Epithelial cell of esophagus (primary cell): ENCODE results near the gene SYMPK.

Experiments
- DNase-seq: peaks from one replicate; pipeline ENCODE4 v3.0.0; 2010; ENCODE audit warnings: low read depth
- H3K4me3 ChIP-seq: 2 replicates; pipeline ENCODE4 v1.5.1; 2011; ENCODE audit warnings: mild to moderate bottlenecking, low read length, control low read depth
- TF ChIP-seq, protein P1 (sequence below): IDR thresholded peaks from 2 replicates; pipeline ENCODE4 v1.5.1; 2011; ENCODE audit warnings: low read depth, mild to moderate bottlenecking, low read length, control low read depth, inconsistent platforms; ENCODE audit not compliant: insufficient read depth; ENCODE audit errors: missing control alignments

Gene SYMPK

DNA sequence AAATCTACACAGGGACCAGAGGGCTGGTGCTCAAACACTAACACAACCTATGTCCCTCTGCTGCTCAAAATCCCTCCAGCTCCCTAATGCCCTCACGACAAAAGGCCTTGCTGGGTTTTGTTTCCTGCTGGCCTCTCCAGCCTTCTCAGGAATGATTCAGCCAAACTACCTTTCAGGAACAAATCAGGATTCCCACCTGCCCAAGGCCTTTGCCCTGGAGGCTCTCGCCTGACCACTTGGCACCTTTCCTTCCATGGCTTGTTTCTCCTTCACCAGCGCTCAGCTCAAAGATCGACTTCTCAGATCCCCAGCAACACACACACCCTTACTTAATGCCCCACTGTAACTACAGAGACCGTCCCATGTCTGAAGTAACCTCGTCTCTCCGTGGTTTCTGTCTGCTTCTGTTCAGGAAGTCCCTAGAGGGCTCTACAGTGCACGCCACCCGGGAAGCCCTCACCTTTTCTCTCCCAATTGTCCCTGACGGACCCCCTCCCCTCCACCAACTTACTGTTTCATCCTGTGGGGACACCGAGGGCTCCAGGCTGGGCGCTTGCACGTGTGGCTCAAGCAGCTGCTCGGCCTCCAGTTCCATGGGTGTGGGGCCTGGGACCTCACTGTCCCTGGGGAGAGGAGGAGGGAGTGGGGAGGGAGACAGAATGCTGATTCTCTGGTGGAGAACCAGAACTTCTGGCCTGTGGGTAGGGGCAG lies 90.7 kb downstream of the SYMPK start:
- TF ChIP-seq, protein P1, sequence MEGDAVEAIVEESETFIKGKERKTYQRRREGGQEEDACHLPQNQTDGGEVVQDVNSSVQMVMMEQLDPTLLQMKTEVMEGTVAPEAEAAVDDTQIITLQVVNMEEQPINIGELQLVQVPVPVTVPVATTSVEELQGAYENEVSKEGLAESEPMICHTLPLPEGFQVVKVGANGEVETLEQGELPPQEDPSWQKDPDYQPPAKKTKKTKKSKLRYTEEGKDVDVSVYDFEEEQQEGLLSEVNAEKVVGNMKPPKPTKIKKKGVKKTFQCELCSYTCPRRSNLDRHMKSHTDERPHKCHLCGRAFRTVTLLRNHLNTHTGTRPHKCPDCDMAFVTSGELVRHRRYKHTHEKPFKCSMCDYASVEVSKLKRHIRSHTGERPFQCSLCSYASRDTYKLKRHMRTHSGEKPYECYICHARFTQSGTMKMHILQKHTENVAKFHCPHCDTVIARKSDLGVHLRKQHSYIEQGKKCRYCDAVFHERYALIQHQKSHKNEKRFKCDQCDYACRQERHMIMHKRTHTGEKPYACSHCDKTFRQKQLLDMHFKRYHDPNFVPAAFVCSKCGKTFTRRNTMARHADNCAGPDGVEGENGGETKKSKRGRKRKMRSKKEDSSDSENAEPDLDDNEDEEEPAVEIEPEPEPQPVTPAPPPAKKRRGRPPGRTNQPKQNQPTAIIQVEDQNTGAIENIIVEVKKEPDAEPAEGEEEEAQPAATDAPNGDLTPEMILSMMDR = no peak
- no peak overlapping the region for H3K4me3 ChIP-seq
- DNase-seq = no peak

DNA sequence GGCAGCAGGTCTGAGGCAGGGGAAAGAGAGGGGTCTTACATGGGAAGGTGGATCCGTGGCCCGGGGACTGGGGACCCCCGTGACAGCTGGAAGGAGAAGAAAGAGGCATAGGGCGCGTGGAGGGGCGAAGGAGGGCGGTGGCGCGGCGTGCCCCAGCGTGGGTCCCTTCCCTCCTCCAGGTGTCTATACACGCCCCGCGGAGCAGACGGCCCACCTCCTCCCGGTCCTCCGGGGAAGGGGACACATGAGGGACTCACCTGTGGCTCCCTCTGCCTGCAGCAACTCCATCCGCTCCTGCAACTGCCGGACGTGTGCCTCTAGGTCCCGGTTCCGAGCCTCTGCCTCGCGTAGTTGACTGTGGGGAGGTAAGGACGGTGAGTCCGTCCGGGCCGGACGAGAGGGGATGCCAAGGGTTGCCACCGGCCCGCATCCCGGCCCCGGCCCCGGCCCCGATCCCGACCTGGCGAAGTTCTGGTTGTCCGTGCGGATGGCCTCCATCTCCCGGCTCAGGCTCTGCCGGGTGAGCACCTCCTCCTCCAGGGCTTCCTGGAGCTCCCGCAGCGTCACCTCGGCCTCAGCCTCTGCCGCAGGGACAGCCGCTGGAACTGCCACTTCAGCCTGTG lies 91.5 kb downstream of the SYMPK start:
- peak overlapping the region; percentile 36 for H3K4me3 ChIP-seq
- DNase-seq = no peak
- TF ChIP-seq, protein P1 = no peak

DNA sequence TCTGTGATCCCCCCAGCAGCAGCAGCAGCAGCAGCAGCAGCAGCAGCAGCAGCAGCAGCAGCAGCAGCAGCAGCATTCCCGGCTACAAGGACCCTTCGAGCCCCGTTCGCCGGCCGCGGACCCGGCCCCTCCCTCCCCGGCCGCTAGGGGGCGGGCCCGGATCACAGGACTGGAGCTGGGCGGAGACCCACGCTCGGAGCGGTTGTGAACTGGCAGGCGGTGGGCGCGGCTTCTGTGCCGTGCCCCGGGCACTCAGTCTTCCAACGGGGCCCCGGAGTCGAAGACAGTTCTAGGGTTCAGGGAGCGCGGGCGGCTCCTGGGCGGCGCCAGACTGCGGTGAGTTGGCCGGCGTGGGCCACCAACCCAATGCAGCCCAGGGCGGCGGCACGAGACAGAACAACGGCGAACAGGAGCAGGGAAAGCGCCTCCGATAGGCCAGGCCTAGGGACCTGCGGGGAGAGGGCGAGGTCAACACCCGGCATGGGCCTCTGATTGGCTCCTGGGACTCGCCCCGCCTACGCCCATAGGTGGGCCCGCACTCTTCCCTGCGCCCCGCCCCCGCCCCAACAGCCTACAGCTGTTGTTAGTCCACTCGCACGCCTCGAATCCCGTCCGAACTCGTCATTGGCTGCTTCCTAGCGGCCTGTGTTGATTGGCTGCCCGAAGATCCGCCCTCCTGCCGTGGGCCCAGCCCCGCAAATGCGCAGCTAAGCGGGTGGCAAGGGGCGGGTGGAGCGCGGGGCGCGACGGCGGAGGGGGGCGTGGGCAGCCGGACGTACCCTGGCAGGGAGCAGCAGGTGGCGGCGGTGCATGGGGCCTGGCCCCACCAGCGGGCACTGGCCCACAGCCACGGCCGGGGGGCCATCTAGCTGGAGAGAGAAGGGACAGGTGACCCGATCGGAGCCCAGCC lies 92.5 kb downstream of the SYMPK start:
- TF ChIP-seq, protein P1 = peak; percentile 65
- peak overlapping the region; percentile 70 for H3K4me3 ChIP-seq
- peak; percentile 100 for DNase-seq

DNA sequence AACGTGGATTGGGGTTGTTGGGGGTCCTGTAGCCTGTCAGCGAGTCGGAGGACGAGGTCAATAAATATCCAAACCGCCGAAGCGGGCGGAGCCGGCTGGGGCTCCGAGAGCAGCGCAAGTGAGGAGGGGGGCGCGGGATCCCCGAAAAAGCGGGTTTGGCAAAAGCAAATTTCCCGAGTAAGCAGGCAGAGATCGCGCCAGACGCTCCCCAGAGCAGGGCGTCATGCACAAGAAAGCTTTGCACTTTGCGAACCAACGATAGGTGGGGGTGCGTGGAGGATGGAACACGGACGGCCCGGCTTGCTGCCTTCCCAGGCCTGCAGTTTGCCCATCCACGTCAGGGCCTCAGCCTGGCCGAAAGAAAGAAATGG lies 93.1 kb downstream of the SYMPK start:
- peak overlapping the region; percentile 70 for H3K4me3 ChIP-seq
- peak; percentile 51 for DNase-seq
- TF ChIP-seq, protein P1 = no peak

- peak; percentile 98 for DNase-seq
- H3K4me3 ChIP-seq = peak within 1 kb of the TSS; percentile 81
- TF ChIP-seq, protein P1 = no peak
Observed at GRCh38 chr19:45768984-45769782, 93.8 kb downstream of the SYMPK start, which contains the start of gene SIX5. SIX5 (minus strand) TSS chr19:45769252; CDS start chr19:45768844, 408 bp downstream.

DNA sequence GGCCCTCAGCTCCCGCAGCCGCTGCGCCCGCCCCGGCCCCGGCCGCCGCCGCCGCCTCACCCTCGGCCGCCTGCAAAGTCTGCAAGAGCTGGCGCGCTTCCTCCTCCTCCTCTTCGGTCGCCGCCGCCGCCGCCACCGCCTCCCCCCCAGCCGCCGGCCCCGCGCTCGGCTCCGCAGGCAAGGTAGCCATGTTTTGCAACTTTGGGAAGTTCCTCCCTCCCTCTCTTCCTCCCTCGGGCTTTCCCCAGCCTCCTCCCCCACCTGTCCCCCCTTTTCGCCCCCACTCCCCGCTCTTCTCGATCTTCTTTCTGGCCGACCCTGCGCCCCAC lies 94.3 kb downstream of the SYMPK start:
- H3K4me3 ChIP-seq = peak overlapping the region; percentile 81
- TF ChIP-seq, protein P1 = no peak
- peak; percentile 65 for DNase-seq
